Stomach (tissue), 9 donors: Measurements from ENCODE around the gene COQ8B. TPM values are rescaled to one million over a fixed set of nuclear protein-coding genes. Genes with fewer than 3 reads are reported as not detected.

ENCODE experiments used
- DNase-seq, 2 donors: peaks; one replicate each; pipeline versions ENCODE4 v3.0.0 to v3.0.0-alpha.2; 2013 to 2019
- H3K27ac ChIP-seq, 5 donors: fragments of 200-600 bp in 4 of 5; sonication (generic) in 4 of 5; one replicate each; pipeline ENCODE4 v1.5.1; 2013 to 2019; ENCODE audit warnings: mild to moderate bottlenecking in 1 of 5, moderate library complexity in 1 of 5
- H3K27me3 ChIP-seq, 3 donors: fragments of 200-600 bp; sonication (generic); one replicate each; pipeline ENCODE4 v1.5.1; 2017 to 2019; ENCODE audit warnings: mixed run types in 1 of 3
- H3K36me3 ChIP-seq, 4 donors: fragments of 200-600 bp; sonication (generic); 1 replicate in 3 of 4; 2 replicates in 1 of 4; pipeline ENCODE4 v1.5.1; 2016 to 2019
- H3K4me1 ChIP-seq, 4 donors: fragments of 200-600 bp; sonication (generic); one replicate each; pipeline ENCODE4 v1.5.1; 2016 to 2019
- H3K4me3 ChIP-seq, 4 donors: fragments of 200-600 bp; sonication (generic) in 3 of 4; one replicate each; pipeline ENCODE4 v1.5.1; 2016 to 2019; ENCODE audit warnings: mild to moderate bottlenecking in 1 of 4
- H3K9me3 ChIP-seq, 4 donors: fragments of 200-600 bp; sonication (generic); one replicate each; pipeline ENCODE4 v1.5.1; 2016 to 2019
- CTCF ChIP-seq, 7 experiments: fragments of 450-650 bp in 4 of 7; fragments of 200-600 bp in 3 of 7; sonication (generic) in 3 of 7; IDR thresholded peaks; one replicate each; pipeline ENCODE4 v1.5.1; 2016 to 2019; ENCODE audit warnings: antibody characterized with exemption in 7 of 7, control low read depth in 2 of 7, mild to moderate bottlenecking in 1 of 7
- EP300 ChIP-seq: sonication (generic); formaldehyde crosslinking; IDR thresholded peaks from one replicate; pipeline ENCODE4 v1.6.1; 2017; ENCODE audit warnings: antibody characterized with exemption
- POLR2A ChIP-seq, 4 donors: fragments of 450-650 bp; IDR thresholded peaks; one replicate each; pipeline ENCODE4 v1.6.1; 2016; ENCODE audit warnings: antibody characterized with exemption in 4 of 4, control low read depth in 2 of 4, mild to moderate bottlenecking in 1 of 4, moderate library complexity in 1 of 4
- POLR2AphosphoS5 ChIP-seq, 3 donors: sonication (generic); formaldehyde crosslinking; IDR thresholded peaks; one replicate each; pipeline ENCODE4 v1.6.1; 2016; ENCODE audit warnings: antibody characterized with exemption in 3 of 3
- whole genome bisulfite sequencing, 5 donors: extraction: QIAGEN DNeasy Blood & Tissue Kit in 3 of 5; methylation state at CpG; one replicate each; pipeline versions ENCODE4 v1.1.5 to v1.1.7; 2013 to 2018; 5-methylcytosine and 5-hydroxymethylcytosine counted together
- intact Hi-C: fragments of 100-400 bp; cut with DNase I; formaldehyde crosslinking; loops from one replicate; pipeline ENCODE4 v1.15.1; 2023; ENCODE audit warnings: low total_unique reads
- polyA plus RNA-seq, 3 donors: library from polyadenylated mRNA; stranded (reverse); fragments of 200-250 nt; gene quantifications; one replicate each; pipeline ENCODE4 v1.2.3, GENCODE V29; 2013
- total RNA-seq, 5 donors: library from RNA; depleted of rRNA; stranded (reverse); fragments of >200 nt; gene quantifications; one replicate each; pipeline versions ENCODE4 v1.1.0 to v1.2.3, GENCODE V29; 2014 to 2016
- donor health status: healthy with polysubstance abuse.
- donor health status: Bipolar disorder and iron deficiency.
- donor health status: healthy.

Gene COQ8B
- total and polyA plus RNA-seq, 8 donors: 26.9 to 91.5 (median 41.9) TPM

GRCh38 chr19:40673397-40673796 is 43.3 kb downstream of the COQ8B start:
- no peaks in the 10 kb centered on the region for H3K4me1 ChIP-seq
- H3K36me3 ChIP-seq: peaks cover 73 to 100% (median 98%) of the 10 kb centered on the region in 4 donors
- H3K4me3 ChIP-seq: no peak overlapping the region
- TF ChIP-seq POLR2A (IDR thresholded peaks at IDR 0.05) (no peak), EP300 (no peak), CTCF (IDR thresholded peaks at IDR 0.05) (no peak), POLR2AphosphoS5 (IDR thresholded peaks at IDR 0.05) (no peak)
- no peak overlapping the region for H3K27ac ChIP-seq
- no peak for DNase-seq
- H3K9me3 ChIP-seq: no peaks in the 10 kb centered on the region
- intact Hi-C loops: no loop called here
- no peaks in the 10 kb centered on the region for H3K27me3 ChIP-seq
- 89 to 95% (median 93%) methylated on average over 10 to 11 of the region's 11 CpGs for WGBS, 5 donors

GRCh38 chr19:40672573-40673299 is 44.0 kb downstream of the COQ8B start:
- intact Hi-C loops: no loop called here
- H3K27me3 ChIP-seq: no peaks in the 10 kb centered on the region
- H3K27ac ChIP-seq: no peak overlapping the region
- no peak overlapping the region for H3K4me3 ChIP-seq
- 88 to 94% (median 92%) methylated on average over 7 of the region's 7 CpGs for WGBS, 5 donors
- H3K36me3 ChIP-seq: peaks cover 72 to 100% (median 98%) of the 10 kb centered on the region in 4 donors
- no peaks in the 10 kb centered on the region for H3K9me3 ChIP-seq
- H3K4me1 ChIP-seq: no peaks in the 10 kb centered on the region
- no peak for DNase-seq
- TF ChIP-seq CTCF (IDR thresholded peaks at IDR 0.05): no peak
- TF ChIP-seq POLR2A (IDR thresholded peaks at IDR 0.05): no peak
- TF ChIP-seq EP300: no peak
- no peak for TF ChIP-seq POLR2AphosphoS5 (IDR thresholded peaks at IDR 0.05)

- Histone ChIP-seq H3K36me3 (peaks cover 68 to 100% (median 98%) of the 10 kb centered on the region in 4 donors), H3K4me1 (no peaks in the 10 kb centered on the region), H3K4me3 (no peak overlapping the region), H3K27ac (no peak overlapping the region), H3K27me3 (no peaks in the 10 kb centered on the region), H3K9me3 (no peaks in the 10 kb centered on the region)
- WGBS, 5 donors: 53 to 94% (median 86%) methylated on average over 2 of the region's 2 CpGs
- TF ChIP-seq EP300 (no peak), CTCF (IDR thresholded peaks at IDR 0.05) (no peak), POLR2AphosphoS5 (IDR thresholded peaks at IDR 0.05) (no peak), POLR2A (IDR thresholded peaks at IDR 0.05) (no peak)
- no peak for DNase-seq
- intact Hi-C loops: no loop called here
Observed at GRCh38 chr19:40672038-40672437, 44.6 kb downstream of the COQ8B start.

GRCh38 chr19:40671404-40671803 is 45.3 kb downstream of the COQ8B start:
- Histone ChIP-seq H3K27me3 (no peaks in the 10 kb centered on the region), H3K4me1 (peaks cover 0 to 6% (median 0%) of the 10 kb centered on the region in 4 donors), H3K9me3 (no peaks in the 10 kb centered on the region), H3K36me3 (peaks cover 62 to 98% (median 96%) of the 10 kb centered on the region in 4 donors), H3K4me3 (no peak overlapping the region), H3K27ac (no peak overlapping the region)
- intact Hi-C loops: no loop called here
- no peak for DNase-seq
- WGBS, 5 donors: 82 to 94% (median 88%) methylated on average over 4 to 9 of the region's 9 CpGs
- TF ChIP-seq POLR2A (IDR thresholded peaks at IDR 0.05): no peak
- no peak for TF ChIP-seq CTCF (IDR thresholded peaks at IDR 0.05)
